ENCODE measurements around the gene ZNF521.

DNA sequence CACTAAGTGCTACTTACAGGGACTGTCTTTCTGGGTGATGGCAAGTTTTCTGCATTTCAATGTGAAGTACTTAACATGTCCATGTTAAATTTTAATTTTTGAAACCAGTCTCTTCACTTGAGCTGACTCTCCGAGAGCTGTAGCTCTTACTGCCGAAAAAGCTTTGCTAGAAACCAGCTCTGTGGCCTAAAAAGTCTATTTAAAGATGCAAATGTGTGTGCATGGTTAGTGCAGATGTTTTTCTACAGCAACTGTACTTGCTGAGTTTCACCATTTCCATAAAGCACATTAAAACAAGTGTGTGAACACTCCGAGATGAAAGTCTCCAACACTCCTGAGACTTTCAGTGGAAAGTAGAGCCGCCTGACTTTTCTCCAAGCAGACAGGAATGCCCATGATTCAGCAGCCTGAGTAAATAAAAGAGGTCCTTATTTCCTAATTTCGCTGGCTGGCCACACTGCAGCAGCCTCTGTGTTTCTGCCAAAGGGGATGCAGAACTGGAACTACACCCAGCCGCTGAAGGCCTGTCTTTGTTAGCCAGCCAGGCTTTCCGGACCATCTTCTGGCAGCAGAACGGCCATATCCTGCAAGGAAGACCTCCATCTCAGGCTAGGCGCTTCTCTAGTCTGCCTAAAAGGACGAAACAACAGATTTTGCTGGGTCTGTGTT is 121.2 kb downstream of the ZNF521 start:
- TF ChIP-seq, protein P1, sequence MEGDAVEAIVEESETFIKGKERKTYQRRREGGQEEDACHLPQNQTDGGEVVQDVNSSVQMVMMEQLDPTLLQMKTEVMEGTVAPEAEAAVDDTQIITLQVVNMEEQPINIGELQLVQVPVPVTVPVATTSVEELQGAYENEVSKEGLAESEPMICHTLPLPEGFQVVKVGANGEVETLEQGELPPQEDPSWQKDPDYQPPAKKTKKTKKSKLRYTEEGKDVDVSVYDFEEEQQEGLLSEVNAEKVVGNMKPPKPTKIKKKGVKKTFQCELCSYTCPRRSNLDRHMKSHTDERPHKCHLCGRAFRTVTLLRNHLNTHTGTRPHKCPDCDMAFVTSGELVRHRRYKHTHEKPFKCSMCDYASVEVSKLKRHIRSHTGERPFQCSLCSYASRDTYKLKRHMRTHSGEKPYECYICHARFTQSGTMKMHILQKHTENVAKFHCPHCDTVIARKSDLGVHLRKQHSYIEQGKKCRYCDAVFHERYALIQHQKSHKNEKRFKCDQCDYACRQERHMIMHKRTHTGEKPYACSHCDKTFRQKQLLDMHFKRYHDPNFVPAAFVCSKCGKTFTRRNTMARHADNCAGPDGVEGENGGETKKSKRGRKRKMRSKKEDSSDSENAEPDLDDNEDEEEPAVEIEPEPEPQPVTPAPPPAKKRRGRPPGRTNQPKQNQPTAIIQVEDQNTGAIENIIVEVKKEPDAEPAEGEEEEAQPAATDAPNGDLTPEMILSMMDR (IDR thresholded peaks at IDR 0.05): no peak
- TF ChIP-seq POLR2AphosphoS5 (IDR thresholded peaks at IDR 0.05): peak; percentile 51 to 77 (median 77)
- no peak for TF ChIP-seq POLR2A (IDR thresholded peaks at IDR 0.05)

Measured in breast epithelium (tissue), 3 donors.